ENCODE measurements around the gene DCPS.
"Not testable (repeated sequence)": the region's sequence is repeated elsewhere in the genome, so short reads cannot be mapped to it uniquely, and the experiment has no call there.

The DCPS gene, protein sequence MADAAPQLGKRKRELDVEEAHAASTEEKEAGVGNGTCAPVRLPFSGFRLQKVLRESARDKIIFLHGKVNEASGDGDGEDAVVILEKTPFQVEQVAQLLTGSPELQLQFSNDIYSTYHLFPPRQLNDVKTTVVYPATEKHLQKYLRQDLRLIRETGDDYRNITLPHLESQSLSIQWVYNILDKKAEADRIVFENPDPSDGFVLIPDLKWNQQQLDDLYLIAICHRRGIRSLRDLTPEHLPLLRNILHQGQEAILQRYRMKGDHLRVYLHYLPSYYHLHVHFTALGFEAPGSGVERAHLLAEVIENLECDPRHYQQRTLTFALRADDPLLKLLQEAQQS

DNA sequence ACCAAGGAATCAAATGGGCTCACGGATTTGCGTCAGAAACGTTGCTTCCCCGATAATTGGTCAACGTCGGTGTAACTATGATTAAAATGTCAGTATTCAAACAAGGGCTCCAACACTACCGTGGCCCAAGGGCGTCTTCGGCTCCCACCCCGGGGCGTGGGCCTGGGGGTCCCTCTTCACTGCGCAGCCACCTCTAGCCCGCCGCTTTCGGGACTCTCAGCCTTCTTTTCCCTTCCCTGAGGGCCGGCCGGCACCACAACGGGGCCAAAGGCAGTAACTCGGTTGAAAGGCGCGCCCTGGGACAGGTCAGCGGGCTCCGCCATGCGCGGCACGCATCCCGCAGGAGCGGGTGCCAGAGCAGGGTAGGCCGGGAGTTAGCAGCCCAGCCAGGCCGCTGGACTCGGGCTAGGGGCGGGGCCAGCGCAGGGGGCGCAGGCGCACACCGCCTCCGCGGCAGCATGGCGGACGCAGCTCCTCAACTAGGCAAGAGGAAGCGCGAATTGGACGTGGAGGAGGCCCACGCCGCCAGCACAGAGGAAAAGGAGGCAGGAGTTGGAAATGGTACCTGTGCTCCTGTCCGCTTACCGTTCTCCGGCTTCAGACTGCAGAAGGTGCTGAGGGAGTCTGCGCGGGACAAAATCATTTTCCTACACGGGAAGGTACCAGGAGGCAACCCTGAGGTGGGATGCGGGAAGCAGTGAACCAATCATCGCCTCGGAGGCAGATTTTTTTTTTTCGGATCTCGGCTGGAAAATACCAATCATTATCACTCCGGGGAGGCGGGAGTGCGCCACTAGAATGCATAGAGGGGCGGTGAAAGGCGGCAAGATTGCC, at the start of gene DCPS:
Gene DCPS (plus strand): TSS at position 438 of the 834 bp plus-strand sequence. CDS start 21 bp downstream, at position 459.
- Histone ChIP-seq H3K9ac (ENCODE audit: low read length) (peak within 1 kb of the TSS; percentile 88), H3K4me3 (ENCODE audit: low read length) (peak within 1 kb of the TSS; percentile 75)

DNA sequence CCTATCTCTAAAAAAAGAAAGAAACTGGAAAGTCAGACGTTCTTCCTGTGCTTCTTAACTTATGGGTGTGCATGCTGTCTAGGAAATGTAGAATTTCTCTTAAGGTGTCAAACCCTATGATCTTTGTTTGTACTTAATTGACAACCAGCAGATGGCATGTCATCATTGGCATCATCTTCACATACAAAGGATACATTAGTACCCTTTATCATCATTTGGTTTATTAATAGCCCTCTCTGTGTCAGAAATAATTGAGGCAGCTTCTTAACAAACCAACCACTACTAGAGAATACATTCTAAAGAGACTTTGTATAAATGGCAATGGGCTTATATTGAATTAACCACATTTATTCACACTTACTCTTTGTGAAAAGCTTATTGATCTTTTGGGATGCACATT, 49.0 kb upstream of the DCPS start:
- H3K27me3 ChIP-seq (ENCODE audit: control insufficient read depth, insufficient read depth, low read length): no peaks in the 10 kb centered on the region
- H3K9ac ChIP-seq (ENCODE audit: low read length): no peak overlapping the region
- H3K27ac ChIP-seq (ENCODE audit: low read length): no peak overlapping the region
- H3K9me3 ChIP-seq (ENCODE audit: control insufficient read depth, low read depth, low read length): no peaks in the 10 kb centered on the region
- peaks cover 46% of the 10 kb centered on the region for H3K36me3 ChIP-seq (ENCODE audit: control insufficient read depth, low read depth, low read length)
- no peaks in the 10 kb centered on the region for H3K4me1 ChIP-seq (ENCODE audit: control insufficient read depth, low read depth, low read length)
- H3K4me3 ChIP-seq (ENCODE audit: low read length): no peak overlapping the region

More for the DNA sequence above, at the start of gene DCPS:
- no peaks in the 10 kb centered on the region for H3K27me3 ChIP-seq (ENCODE audit: control insufficient read depth, insufficient read depth, low read length)
- H3K36me3 ChIP-seq (ENCODE audit: control insufficient read depth, low read depth, low read length): no peaks in the 10 kb centered on the region
- peak within 1 kb of the TSS; percentile 91 for H3K27ac ChIP-seq (ENCODE audit: low read length)
- no peaks in the 10 kb centered on the region for H3K4me1 ChIP-seq (ENCODE audit: control insufficient read depth, low read depth, low read length)
- no peaks in the 10 kb centered on the region for H3K9me3 ChIP-seq (ENCODE audit: control insufficient read depth, low read depth, low read length)

DNA sequence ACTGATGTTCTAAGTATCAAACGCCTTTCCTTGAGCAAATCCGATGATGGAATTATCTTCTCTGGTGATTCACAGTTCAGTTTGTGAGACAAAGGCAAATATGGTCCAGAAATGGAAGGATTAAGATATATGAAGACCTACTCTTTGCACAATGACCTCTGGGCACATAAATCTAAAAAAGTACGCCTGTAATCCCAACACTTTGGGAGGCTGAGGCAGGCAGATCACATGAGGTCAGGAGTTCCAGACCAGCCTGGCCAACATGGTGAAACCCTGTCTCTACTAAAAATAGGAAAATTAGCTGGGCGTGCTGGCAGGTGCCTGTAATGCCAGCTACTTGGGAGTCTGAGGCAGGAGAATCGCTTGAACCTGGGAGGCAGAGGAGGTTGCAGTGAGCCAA, 48.4 kb upstream of the DCPS start:
- H3K9ac ChIP-seq (ENCODE audit: low read length); H3K27ac ChIP-seq (ENCODE audit: low read length): not testable (repeated sequence)

DNA sequence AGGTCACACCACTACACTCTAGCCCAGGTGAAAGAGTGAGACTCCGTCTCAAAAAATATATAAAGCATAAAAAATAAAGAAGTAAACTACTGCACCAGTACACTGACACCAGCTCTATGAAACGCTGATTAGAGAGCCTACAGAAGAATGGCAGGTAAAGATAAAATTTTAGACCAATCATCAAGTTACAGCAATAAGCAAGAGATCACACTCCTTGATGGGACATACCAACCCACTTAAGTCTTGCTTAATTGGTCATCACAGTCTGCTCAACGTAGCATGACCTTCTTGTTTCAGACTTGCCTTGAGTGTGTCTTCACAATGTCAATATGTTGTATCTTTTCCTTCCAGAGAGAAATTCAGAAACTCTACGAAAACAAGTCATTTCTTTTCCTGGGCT, 47.6 kb upstream of the DCPS start:
- Histone ChIP-seq H3K27me3 (ENCODE audit: control insufficient read depth, insufficient read depth, low read length) (no peaks in the 10 kb centered on the region), H3K4me3 (ENCODE audit: low read length) (no peak overlapping the region), H3K4me1 (ENCODE audit: control insufficient read depth, low read depth, low read length) (no peaks in the 10 kb centered on the region), H3K27ac (ENCODE audit: low read length) (no peak overlapping the region), H3K9ac (ENCODE audit: low read length) (no peak overlapping the region), H3K9me3 (ENCODE audit: control insufficient read depth, low read depth, low read length) (no peaks in the 10 kb centered on the region), H3K36me3 (ENCODE audit: control insufficient read depth, low read depth, low read length) (peaks cover 44% of the 10 kb centered on the region)

More for the DNA sequence above, 48.4 kb upstream of the DCPS start:
- not testable (repeated sequence) for H3K27me3 ChIP-seq (ENCODE audit: control insufficient read depth, insufficient read depth, low read length); H3K4me1 ChIP-seq (ENCODE audit: control insufficient read depth, low read depth, low read length); H3K4me3 ChIP-seq (ENCODE audit: low read length); H3K9me3 ChIP-seq (ENCODE audit: control insufficient read depth, low read depth, low read length)
- peaks cover 44% of the 10 kb centered on the region for H3K36me3 ChIP-seq (ENCODE audit: control insufficient read depth, low read depth, low read length)

DNA sequence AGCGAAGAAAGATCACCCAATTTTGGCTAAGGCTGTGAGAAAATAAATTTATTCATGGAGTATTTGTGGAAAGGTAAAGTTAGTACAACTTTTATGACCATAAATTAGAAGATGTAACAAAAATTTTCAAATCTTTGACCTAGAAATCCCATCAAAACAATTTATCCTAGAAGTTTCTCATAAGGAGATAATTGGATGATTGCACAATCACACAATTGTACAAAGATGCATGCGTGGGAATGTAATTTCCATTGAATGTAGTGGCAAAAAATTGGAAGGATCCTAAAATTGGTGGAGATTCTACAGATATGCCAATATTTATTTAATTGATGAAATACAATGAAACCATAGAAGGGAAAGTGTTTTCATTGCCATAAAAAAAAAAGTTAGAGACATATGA, 46.7 kb upstream of the DCPS start:
- H3K4me1 ChIP-seq (ENCODE audit: control insufficient read depth, low read depth, low read length): no peaks in the 10 kb centered on the region
- H3K36me3 ChIP-seq (ENCODE audit: control insufficient read depth, low read depth, low read length): peaks cover 50% of the 10 kb centered on the region

DNA sequence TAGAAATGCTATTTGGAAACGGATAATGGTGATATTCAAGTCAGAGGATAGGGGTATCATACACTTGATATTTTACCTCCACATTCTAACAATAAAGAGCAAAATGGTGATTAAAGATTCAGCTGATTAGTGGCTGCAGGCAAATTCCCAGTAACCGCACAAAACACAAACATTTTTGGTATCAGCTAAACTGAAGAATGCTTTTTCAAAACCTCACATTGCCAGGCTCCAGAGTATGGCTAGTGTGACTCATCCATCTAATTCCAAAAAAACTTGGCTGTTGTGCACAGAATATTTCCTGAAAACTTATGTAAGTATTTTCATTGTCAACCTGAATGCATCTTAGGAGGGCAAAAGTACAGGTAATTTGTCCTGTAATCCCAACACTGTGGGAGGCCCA, 46.1 kb upstream of the DCPS start:
- no peak overlapping the region for H3K9ac ChIP-seq (ENCODE audit: low read length)
- H3K4me1 ChIP-seq (ENCODE audit: control insufficient read depth, low read depth, low read length): no peaks in the 10 kb centered on the region
- H3K9me3 ChIP-seq (ENCODE audit: control insufficient read depth, low read depth, low read length): no peaks in the 10 kb centered on the region
- no peak overlapping the region for H3K27ac ChIP-seq (ENCODE audit: low read length)
- no peak overlapping the region for H3K4me3 ChIP-seq (ENCODE audit: low read length)
- H3K36me3 ChIP-seq (ENCODE audit: control insufficient read depth, low read depth, low read length): peaks cover 56% of the 10 kb centered on the region
- H3K27me3 ChIP-seq (ENCODE audit: control insufficient read depth, insufficient read depth, low read length): no peaks in the 10 kb centered on the region

More for the DNA sequence above, 46.7 kb upstream of the DCPS start:
- H3K27ac ChIP-seq (ENCODE audit: low read length): no peak overlapping the region
- no peak overlapping the region for H3K4me3 ChIP-seq (ENCODE audit: low read length)
- H3K9ac ChIP-seq (ENCODE audit: low read length): no peak overlapping the region
- H3K27me3 ChIP-seq (ENCODE audit: control insufficient read depth, insufficient read depth, low read length): no peaks in the 10 kb centered on the region
- H3K9me3 ChIP-seq (ENCODE audit: control insufficient read depth, low read depth, low read length): no peaks in the 10 kb centered on the region

DNA sequence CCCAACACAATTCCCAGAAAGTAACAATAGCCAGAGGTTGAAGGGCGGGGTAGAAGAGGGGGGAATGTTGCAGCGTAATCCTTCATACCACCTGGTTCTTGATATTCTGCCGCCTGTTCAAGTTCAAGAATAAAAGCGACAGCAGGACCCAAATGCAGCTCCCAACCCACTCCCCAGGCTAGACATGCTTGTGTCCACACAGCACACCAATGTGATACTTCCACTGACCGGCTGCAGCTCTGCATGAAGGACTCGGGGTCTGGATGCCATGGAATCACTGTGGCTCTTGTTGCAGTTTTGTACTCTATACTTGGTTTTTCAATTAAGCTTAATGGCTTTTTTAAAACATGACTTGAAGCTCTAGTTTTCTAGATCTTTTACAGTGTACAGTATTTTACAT, 41.6 kb upstream of the DCPS start:
- Histone ChIP-seq H3K4me3 (ENCODE audit: low read length) (no peak overlapping the region), H3K36me3 (ENCODE audit: control insufficient read depth, low read depth, low read length) (peaks cover 76% of the 10 kb centered on the region), H3K27me3 (ENCODE audit: control insufficient read depth, insufficient read depth, low read length) (no peaks in the 10 kb centered on the region), H3K4me1 (ENCODE audit: control insufficient read depth, low read depth, low read length) (no peaks in the 10 kb centered on the region), H3K9me3 (ENCODE audit: control insufficient read depth, low read depth, low read length) (no peaks in the 10 kb centered on the region), H3K27ac (ENCODE audit: low read length) (no peak overlapping the region), H3K9ac (ENCODE audit: low read length) (no peak overlapping the region)

DNA sequence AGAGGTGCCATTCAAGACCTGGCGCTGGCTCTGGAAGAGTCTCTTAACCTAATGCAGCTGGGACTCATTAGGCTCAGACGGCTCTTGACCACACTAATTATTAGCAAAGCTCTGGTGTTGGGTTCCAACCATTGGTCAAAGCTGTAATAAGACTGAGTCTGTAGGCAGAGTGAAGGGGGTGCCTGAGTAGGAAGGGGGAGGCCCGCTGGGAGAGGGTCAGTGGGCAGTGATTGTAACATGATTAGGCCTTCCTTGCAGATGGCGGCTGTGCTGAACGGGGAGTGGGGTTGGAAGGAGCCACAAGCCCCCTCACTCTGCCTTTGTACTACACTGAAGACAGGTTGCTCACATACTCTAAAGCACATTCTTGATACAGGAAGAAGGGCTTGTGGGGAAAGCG, 40.4 kb upstream of the DCPS start:
- no peak overlapping the region for H3K9ac ChIP-seq (ENCODE audit: low read length)
- H3K9me3 ChIP-seq (ENCODE audit: control insufficient read depth, low read depth, low read length): no peaks in the 10 kb centered on the region
- no peak overlapping the region for H3K4me3 ChIP-seq (ENCODE audit: low read length)
- H3K27me3 ChIP-seq (ENCODE audit: control insufficient read depth, insufficient read depth, low read length): no peaks in the 10 kb centered on the region
- H3K4me1 ChIP-seq (ENCODE audit: control insufficient read depth, low read depth, low read length): peaks cover 4% of the 10 kb centered on the region
- H3K36me3 ChIP-seq (ENCODE audit: control insufficient read depth, low read depth, low read length): peaks cover 68% of the 10 kb centered on the region
- no peak overlapping the region for H3K27ac ChIP-seq (ENCODE audit: low read length)

DNA sequence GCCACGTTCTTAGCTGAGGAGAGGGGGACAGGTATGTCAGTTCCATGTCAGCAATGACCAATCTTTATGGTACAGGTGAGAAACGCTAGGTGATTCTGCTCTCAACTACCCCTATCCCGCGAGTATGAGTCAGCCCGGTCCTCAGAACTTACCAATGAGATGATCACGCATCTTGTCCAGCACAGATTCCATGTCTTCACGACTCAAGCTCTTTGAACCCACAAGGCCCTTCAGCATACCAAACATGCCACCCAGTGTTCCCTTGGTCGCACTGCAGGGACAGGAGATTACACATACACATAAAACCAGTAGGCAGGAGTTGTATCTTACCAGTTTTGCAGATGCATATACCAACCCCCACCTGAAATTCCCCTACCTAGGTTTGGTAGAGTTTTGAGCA, 38.0 kb upstream of the DCPS start:
- no peak overlapping the region for H3K9ac ChIP-seq (ENCODE audit: low read length)
- no peak overlapping the region for H3K27ac ChIP-seq (ENCODE audit: low read length)
- no peaks in the 10 kb centered on the region for H3K9me3 ChIP-seq (ENCODE audit: control insufficient read depth, low read depth, low read length)
- H3K36me3 ChIP-seq (ENCODE audit: control insufficient read depth, low read depth, low read length): peaks cover 66% of the 10 kb centered on the region
- no peaks in the 10 kb centered on the region for H3K27me3 ChIP-seq (ENCODE audit: control insufficient read depth, insufficient read depth, low read length)
- H3K4me3 ChIP-seq (ENCODE audit: low read length): no peak overlapping the region
- peaks cover 4% of the 10 kb centered on the region for H3K4me1 ChIP-seq (ENCODE audit: control insufficient read depth, low read depth, low read length)

DNA sequence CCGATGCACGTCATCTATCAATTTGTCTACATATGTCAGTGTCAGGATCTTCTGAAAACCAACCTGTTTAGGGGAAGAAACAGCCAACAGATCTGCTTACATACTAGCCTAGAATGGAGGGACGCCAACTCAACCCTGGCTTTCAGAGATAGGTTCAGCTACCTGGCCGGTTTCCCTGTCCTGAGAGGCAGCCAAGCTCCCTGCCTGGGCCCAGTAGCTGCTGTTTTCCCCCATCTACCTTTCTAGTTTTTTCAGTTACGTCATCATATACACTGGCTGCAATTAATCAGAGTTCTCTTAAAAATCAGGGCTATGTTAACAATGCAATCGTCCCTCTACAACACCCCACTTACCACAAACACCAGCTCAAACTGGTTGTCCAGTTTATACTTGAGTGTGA, 36.2 kb upstream of the DCPS start:
- H3K36me3 ChIP-seq (ENCODE audit: control insufficient read depth, low read depth, low read length): peaks cover 52% of the 10 kb centered on the region
- H3K9me3 ChIP-seq (ENCODE audit: control insufficient read depth, low read depth, low read length): no peaks in the 10 kb centered on the region
- H3K27me3 ChIP-seq (ENCODE audit: control insufficient read depth, insufficient read depth, low read length): no peaks in the 10 kb centered on the region
- peak overlapping the region; percentile 5 for H3K27ac ChIP-seq (ENCODE audit: low read length)
- peaks cover 4% of the 10 kb centered on the region for H3K4me1 ChIP-seq (ENCODE audit: control insufficient read depth, low read depth, low read length)
- peak overlapping the region; percentile 78 for H3K9ac ChIP-seq (ENCODE audit: low read length)
- H3K4me3 ChIP-seq (ENCODE audit: low read length): peak overlapping the region; percentile 84

DNA sequence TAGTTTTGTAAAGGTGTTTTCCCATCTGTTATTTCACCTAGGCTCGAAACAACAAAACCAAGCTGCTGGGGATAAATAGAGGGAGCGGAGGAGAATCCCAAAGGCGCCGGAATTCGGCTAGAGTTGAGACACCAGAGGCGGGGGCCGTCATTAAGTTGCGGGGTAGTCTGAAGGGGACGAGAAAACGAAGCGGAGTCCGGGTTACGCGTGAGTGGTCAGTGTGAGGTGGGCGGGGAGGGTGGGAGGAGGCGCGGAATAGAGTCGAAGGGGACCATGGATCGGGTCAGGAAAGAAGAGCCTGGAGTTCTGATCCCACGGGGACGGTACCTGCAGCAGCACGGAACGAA, 35.5 kb upstream of the DCPS start:
- H3K4me3 ChIP-seq (ENCODE audit: low read length): peak overlapping the region; percentile 84
- H3K27me3 ChIP-seq (ENCODE audit: control insufficient read depth, insufficient read depth, low read length): no peaks in the 10 kb centered on the region
- H3K4me1 ChIP-seq (ENCODE audit: control insufficient read depth, low read depth, low read length): peaks cover 4% of the 10 kb centered on the region
- H3K9ac ChIP-seq (ENCODE audit: low read length): peak overlapping the region; percentile 78
- peaks cover 48% of the 10 kb centered on the region for H3K36me3 ChIP-seq (ENCODE audit: control insufficient read depth, low read depth, low read length)
- no peaks in the 10 kb centered on the region for H3K9me3 ChIP-seq (ENCODE audit: control insufficient read depth, low read depth, low read length)
- peak overlapping the region; percentile 65 for H3K27ac ChIP-seq (ENCODE audit: low read length)

Data from iPS-18a (cell line).